Lower leg skin (tissue), 4 donors: ENCODE results near the gene ISCA2. TPM values are rescaled to one million over a fixed set of nuclear protein-coding genes. Genes with fewer than 3 reads are reported as not detected.
A peak's percentile ranks its signal among the peaks of the same experiment; 100 is the strongest.

Experiments
- DNase-seq, 2 donors: peaks; one replicate each; pipeline ENCODE4 v3.0.0-alpha.2; 2019; ENCODE audit warnings: low spot score in 2 of 2
- H3K4me3 ChIP-seq: fragments of 200-600 bp; sonication (generic); 2 replicates; pipeline ENCODE4 v1.5.1; 2017; ENCODE audit warnings: mild to moderate bottlenecking, low read depth; ENCODE audit not compliant: poor library complexity, severe bottlenecking
- CTCF ChIP-seq, 3 donors: fragments of 450-650 bp; IDR thresholded peaks; one replicate each; pipeline ENCODE4 v1.5.1; 2016; ENCODE audit warnings: antibody characterized with exemption in 3 of 3, mild to moderate bottlenecking in 3 of 3, moderate library complexity in 2 of 3
- POLR2A ChIP-seq, 2 donors: fragments of 450-650 bp; IDR thresholded peaks; one replicate each; pipeline ENCODE4 v1.6.1; 2016 to 2017; ENCODE audit warnings: antibody characterized with exemption in 2 of 2, mild to moderate bottlenecking in 1 of 2, moderate library complexity in 1 of 2
- WGBS, 2 donors: methylation state at CpG; one replicate each; pipeline ENCODE4 v1.1.5; 2018; 5-methylcytosine and 5-hydroxymethylcytosine counted together
- intact Hi-C: fragments of 100-400 bp; cut with DNase I; formaldehyde crosslinking; loops from one replicate; pipeline ENCODE4 v1.15.0; 2023; ENCODE audit warnings: low total_unique reads
- total RNA-seq, 4 donors: library from RNA; depleted of rRNA; stranded (reverse); fragments of >200 nt; gene quantifications; one replicate each; pipeline ENCODE4 v1.1.0, GENCODE V29; 2016

Gene ISCA2
- total RNA-seq, 4 donors from 2014 or later, result 4.1 to 14.4 (median 12.4) TPM

GRCh38 chr14:74507085-74507484 is 13.5 kb downstream of the ISCA2 start:
- peak in 1 of 2 donors; percentile 74 for DNase-seq
- TF ChIP-seq POLR2A (IDR thresholded peaks at IDR 0.05) (no peak), CTCF (IDR thresholded peaks at IDR 0.05) (no peak)
- no peak overlapping the region for H3K4me3 ChIP-seq
- WGBS, 2 donors, result 77 to 80% methylated on average over 8 of the region's 8 CpGs
- intact Hi-C loops, result loop anchor here (10.0 kb wide), 1 partner anchor 98 kb away; no protein-coding TSS in a partner anchor

GRCh38 chr14:74507840-74508239 is 14.3 kb downstream of the ISCA2 start:
- TF ChIP-seq POLR2A (IDR thresholded peaks at IDR 0.05), result no peak
- TF ChIP-seq CTCF (IDR thresholded peaks at IDR 0.05), result no peak
- intact Hi-C loops, result loop anchor here (10.0 kb wide), 1 partner anchor 97 kb away; no protein-coding TSS in a partner anchor
- WGBS, 2 donors, result 78 to 87% methylated on average over 5 of the region's 5 CpGs

GRCh38 chr14:74508292-74508731 is 14.7 kb downstream of the ISCA2 start:
- DNase-seq, result peak in 1 of 2 donors; percentile 52
- intact Hi-C loops, result loop anchor here (10.0 kb wide), 1 partner anchor 96 kb away; no protein-coding TSS in a partner anchor
- H3K4me3 ChIP-seq, result no peak overlapping the region
- 71 to 75% methylated on average over 15 of the region's 15 CpGs for WGBS, 2 donors
- no peak for TF ChIP-seq POLR2A (IDR thresholded peaks at IDR 0.05)
- TF ChIP-seq CTCF (IDR thresholded peaks at IDR 0.05), result no peak

More at GRCh38 chr14:74507840-74508239, 14.3 kb downstream of the ISCA2 start:
- DNase-seq, result peak in 1 of 2 donors; percentile 52
- H3K4me3 ChIP-seq, result no peak overlapping the region

GRCh38 chr14:74508844-74509428 is 15.4 kb downstream of the ISCA2 start:
- intact Hi-C loops, result loop anchor here (10.0 kb wide), 1 partner anchor 96 kb away; no protein-coding TSS in a partner anchor
- DNase-seq, result no peak
- TF ChIP-seq CTCF (IDR thresholded peaks at IDR 0.05), result no peak
- TF ChIP-seq POLR2A (IDR thresholded peaks at IDR 0.05), result no peak
- no peak overlapping the region for H3K4me3 ChIP-seq
- 88% methylated on average over 12 of the region's 13 CpGs for WGBS, 2 donors

- TF ChIP-seq CTCF (IDR thresholded peaks at IDR 0.05), result no peak
- no peak for TF ChIP-seq POLR2A (IDR thresholded peaks at IDR 0.05)
- H3K4me3 ChIP-seq, result no peak overlapping the region
- WGBS, 2 donors, result 96% methylated on average over 9 of the region's 10 CpGs
- DNase-seq, result no peak
- intact Hi-C loops, result loop anchor here (10.0 kb wide), 1 partner anchor 95 kb away; no protein-coding TSS in a partner anchor
Observed at GRCh38 chr14:74509587-74510222, 16.1 kb downstream of the ISCA2 start.
